ENCODE results near the gene SLK.

DNA sequence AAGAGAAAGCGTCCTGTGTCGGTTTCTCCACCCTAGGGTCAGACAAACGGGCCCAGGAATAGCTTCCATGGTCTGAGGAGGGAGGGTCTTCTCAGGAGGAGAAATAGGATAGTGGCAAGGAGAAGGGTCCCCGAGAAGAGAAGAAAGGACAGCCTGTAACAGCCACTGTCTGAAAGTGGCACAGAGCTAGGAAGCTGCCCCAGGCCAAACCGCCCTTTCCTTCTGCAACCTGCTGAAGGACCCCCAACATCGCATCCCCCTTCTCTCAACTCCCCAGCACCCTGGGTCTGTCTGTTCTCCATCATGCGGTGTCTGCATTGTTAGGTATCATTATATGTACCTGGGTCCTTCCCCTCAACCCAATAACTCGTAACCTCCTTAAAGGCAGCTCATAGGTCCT, 71.6 kb downstream of the SLK start:
- TF ChIP-seq, protein P1, sequence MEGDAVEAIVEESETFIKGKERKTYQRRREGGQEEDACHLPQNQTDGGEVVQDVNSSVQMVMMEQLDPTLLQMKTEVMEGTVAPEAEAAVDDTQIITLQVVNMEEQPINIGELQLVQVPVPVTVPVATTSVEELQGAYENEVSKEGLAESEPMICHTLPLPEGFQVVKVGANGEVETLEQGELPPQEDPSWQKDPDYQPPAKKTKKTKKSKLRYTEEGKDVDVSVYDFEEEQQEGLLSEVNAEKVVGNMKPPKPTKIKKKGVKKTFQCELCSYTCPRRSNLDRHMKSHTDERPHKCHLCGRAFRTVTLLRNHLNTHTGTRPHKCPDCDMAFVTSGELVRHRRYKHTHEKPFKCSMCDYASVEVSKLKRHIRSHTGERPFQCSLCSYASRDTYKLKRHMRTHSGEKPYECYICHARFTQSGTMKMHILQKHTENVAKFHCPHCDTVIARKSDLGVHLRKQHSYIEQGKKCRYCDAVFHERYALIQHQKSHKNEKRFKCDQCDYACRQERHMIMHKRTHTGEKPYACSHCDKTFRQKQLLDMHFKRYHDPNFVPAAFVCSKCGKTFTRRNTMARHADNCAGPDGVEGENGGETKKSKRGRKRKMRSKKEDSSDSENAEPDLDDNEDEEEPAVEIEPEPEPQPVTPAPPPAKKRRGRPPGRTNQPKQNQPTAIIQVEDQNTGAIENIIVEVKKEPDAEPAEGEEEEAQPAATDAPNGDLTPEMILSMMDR (IDR thresholded peaks at IDR 0.05): no peak
- TF ChIP-seq, protein P2, sequence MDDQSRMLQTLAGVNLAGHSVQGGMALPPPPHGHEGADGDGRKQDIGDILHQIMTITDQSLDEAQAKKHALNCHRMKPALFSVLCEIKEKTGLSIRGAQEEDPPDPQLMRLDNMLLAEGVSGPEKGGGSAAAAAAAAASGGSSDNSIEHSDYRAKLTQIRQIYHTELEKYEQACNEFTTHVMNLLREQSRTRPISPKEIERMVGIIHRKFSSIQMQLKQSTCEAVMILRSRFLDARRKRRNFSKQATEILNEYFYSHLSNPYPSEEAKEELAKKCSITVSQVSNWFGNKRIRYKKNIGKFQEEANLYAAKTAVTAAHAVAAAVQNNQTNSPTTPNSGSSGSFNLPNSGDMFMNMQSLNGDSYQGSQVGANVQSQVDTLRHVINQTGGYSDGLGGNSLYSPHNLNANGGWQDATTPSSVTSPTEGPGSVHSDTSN (IDR thresholded peaks at IDR 0.05): no peak
- no peak for TF ChIP-seq POLR2AphosphoS5 (IDR thresholded peaks at IDR 0.05; ENCODE audit: low read depth, low read length)
- no peak for TF ChIP-seq MXI1 (IDR thresholded peaks at IDR 0.05; ENCODE audit: low read depth, low read length)
- TF ChIP-seq, protein P3, sequence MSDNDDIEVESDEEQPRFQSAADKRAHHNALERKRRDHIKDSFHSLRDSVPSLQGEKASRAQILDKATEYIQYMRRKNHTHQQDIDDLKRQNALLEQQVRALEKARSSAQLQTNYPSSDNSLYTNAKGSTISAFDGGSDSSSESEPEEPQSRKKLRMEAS (IDR thresholded peaks at IDR 0.05; ENCODE audit: low read depth): no peak
